K562 (cell line): ENCODE measurements around the gene LCTL. TPM values are rescaled to one million over a fixed set of nuclear protein-coding genes. Genes with fewer than 3 reads are reported as not detected.

Source experiments
- CAMTA2 ChIP-seq: fragments of 250-450 bp; sonication (Bioruptor Pico); conservative IDR thresholded peaks from 2 replicates; pipeline ENCODE4 v1.5.1; 2022
- CBX8 ChIP-seq: fragments of 200-600 bp; sonication (generic); IDR thresholded peaks from 2 replicates; pipeline ENCODE4 v1.6.1; 2012; ENCODE audit warnings: borderline replicate concordance, mixed run types, low read depth, mild to moderate bottlenecking, moderate library complexity, mixed read lengths, low read length, control low read depth, inconsistent platforms; ENCODE audit not compliant: poor library complexity, severe bottlenecking; ENCODE audit errors: extremely low read depth
- CC2D1A ChIP-seq: fragments of 450-650 bp; IDR thresholded peaks from 2 replicates; pipeline ENCODE4 v1.6.1; 2017; ENCODE audit warnings: mild to moderate bottlenecking
- FOXJ2 ChIP-seq: fragments of 200-800 bp; sonication (Bioruptor generic); IDR thresholded peaks from 2 replicates; pipeline ENCODE4 v1.6.1; 2016; ENCODE audit warnings: missing genetic modification characterization, missing compliant biosample characterization
- ILF3 ChIP-seq: fragments of 450-650 bp; IDR thresholded peaks from 2 replicates; pipeline ENCODE4 v1.6.1; 2018; ENCODE audit warnings: antibody characterized with exemption, mild to moderate bottlenecking, moderate library complexity, borderline replicate concordance
- NELFE ChIP-seq: IDR thresholded peaks from 2 replicates; pipeline ENCODE4 v1.6.1; 2011; ENCODE audit warnings: mild to moderate bottlenecking; ENCODE audit not compliant: insufficient read depth, insufficient read length
- SP2 ChIP-seq: IDR thresholded peaks from 2 replicates; pipeline ENCODE4 v1.6.1; 2011; ENCODE audit warnings: mild to moderate bottlenecking, low read depth, low read length, moderate library complexity; ENCODE audit not compliant: poor library complexity, severe bottlenecking; ENCODE audit errors: extremely low read depth
- TCF3 ChIP-seq: sonication (generic); formaldehyde crosslinking; IDR thresholded peaks from 2 replicates; pipeline ENCODE4 v1.4.0; 2020; ENCODE audit warnings: mild to moderate bottlenecking, missing genetic modification reagents
- ZNF3 ChIP-seq: fragments of 250-450 bp; sonication (Bioruptor Pico); IDR thresholded peaks from 2 replicates; pipeline ENCODE4 v1.5.0; 2021; ENCODE audit warnings: mild to moderate bottlenecking, moderate library complexity
- ZNF318 ChIP-seq, 2 experiments: fragments of 450-650 bp; IDR thresholded peaks; 2 replicates each; pipeline ENCODE4 v1.6.1; 2016; ENCODE audit warnings: mild to moderate bottlenecking in 2 of 2, borderline replicate concordance in 1 of 2, low read depth in 1 of 2, moderate library complexity in 1 of 2
- polyA plus RNA-seq, 8 experiments: library from polyadenylated mRNA; depleted of rRNA in 4 of 8; stranded (reverse) in 5 of 8; unstranded in 3 of 8; fragments of >200 nt; fragmentation: Nextera tagmentation in 2 of 8; fragmentation: Illumina TruSeq in 1 of 8; extraction: Ambion mirVana in 2 of 8; extraction: Trizol in 1 of 8; gene quantifications; 2 replicates each; pipeline versions ENCODE4 v1.2.1 to v1.2.3, GENCODE V29; 2011 to 2014; ENCODE audit warnings: inconsistent platforms in 1 of 8, missing spikeins in 1 of 8
- total RNA-seq, 7 experiments: library from RNA; depleted of rRNA in 6 of 7; stranded (reverse); fragments of >200 nt in 6 of 7; fragmentation: Illumina TruSeq in 2 of 7; extraction: Trizol in 2 of 7; gene quantifications; 2 replicates each; pipeline versions ENCODE4 v1.2.1 to v1.2.3, GENCODE V29; 2011 to 2021; ENCODE audit warnings: low replicate concordance in 1 of 7

Gene LCTL
- total and polyA plus RNA-seq, 9 of the 15 experiments (the other 6 are each of a cell fraction or from before 2014, with no cell fraction given), result 0.08 to 0.31 (median 0.17) TPM; not detected in 6

GRCh38 chr15:66603301-66604179, 37.7 kb upstream of the LCTL start (continued):
- TF ChIP-seq ZNF318 (IDR thresholded peaks at IDR 0.05; ENCODE audit: borderline replicate concordance in 1 of 2, low read depth in 1 of 2), result no peak
- no peak for TF ChIP-seq FOXJ2 (tag)
- no peak for TF ChIP-seq TCF3 (CRISPR knock-in tag)
- TF ChIP-seq ZNF3 (CRISPR knock-in tag), result no peak
- TF ChIP-seq ILF3, result no peak
- no peak for TF ChIP-seq NELFE
- TF ChIP-seq CAMTA2 (CRISPR knock-in tag), result no peak
- TF ChIP-seq SP2, result no peak
- TF ChIP-seq CC2D1A, result peak; percentile 30; the same call in 1 of the 2 replicates
- no peak for TF ChIP-seq CBX8
